WTC11 (cell line): Measurements from ENCODE around the gene PHKA1.

Source experiments
- IRF2 ChIP-seq: sonication (generic); formaldehyde crosslinking; IDR thresholded peaks from 2 replicates; pipeline ENCODE4 v1.8.0; 2022; ENCODE audit warnings: low read depth, missing genetic modification reagents, borderline replicate concordance
- NFYB ChIP-seq: sonication (generic); formaldehyde crosslinking; conservative IDR thresholded peaks from 2 replicates; pipeline ENCODE4 v1.8.0; 2022; ENCODE audit warnings: low read depth, missing genetic modification reagents
- NR2C2 ChIP-seq: sonication (generic); formaldehyde crosslinking; IDR thresholded peaks from 2 replicates; pipeline ENCODE4 v1.8.0; 2022; ENCODE audit warnings: mild to moderate bottlenecking, missing genetic modification reagents
- SMAD3 ChIP-seq: sonication (generic); formaldehyde crosslinking; IDR thresholded peaks from 2 replicates; pipeline ENCODE4 v1.8.0; 2022; ENCODE audit warnings: missing genetic modification reagents, mild to moderate bottlenecking, borderline replicate concordance
- ZNF121 ChIP-seq: sonication (generic); formaldehyde crosslinking; IDR thresholded peaks from 2 replicates; pipeline ENCODE4 v1.8.0; 2023; ENCODE audit warnings: missing genetic modification reagents
- TF ChIP-seq, protein P1 (sequence below): fragments of 200-600 bp; IDR thresholded peaks from 2 replicates; pipeline ENCODE4 v1.8.0; 2022; ENCODE audit warnings: antibody characterized with exemption
- TF ChIP-seq, protein P2 (sequence below): sonication (generic); formaldehyde crosslinking; IDR thresholded peaks from 2 replicates; pipeline ENCODE4 v1.8.1; 2023; ENCODE audit warnings: mild to moderate bottlenecking, moderate library complexity, missing genetic modification reagents
- TF ChIP-seq, protein P3 (sequence below): sonication (generic); formaldehyde crosslinking; IDR thresholded peaks from 2 replicates; pipeline ENCODE4 v1.8.1; 2023; ENCODE audit warnings: mild to moderate bottlenecking, missing genetic modification reagents, borderline replicate concordance

DNA sequence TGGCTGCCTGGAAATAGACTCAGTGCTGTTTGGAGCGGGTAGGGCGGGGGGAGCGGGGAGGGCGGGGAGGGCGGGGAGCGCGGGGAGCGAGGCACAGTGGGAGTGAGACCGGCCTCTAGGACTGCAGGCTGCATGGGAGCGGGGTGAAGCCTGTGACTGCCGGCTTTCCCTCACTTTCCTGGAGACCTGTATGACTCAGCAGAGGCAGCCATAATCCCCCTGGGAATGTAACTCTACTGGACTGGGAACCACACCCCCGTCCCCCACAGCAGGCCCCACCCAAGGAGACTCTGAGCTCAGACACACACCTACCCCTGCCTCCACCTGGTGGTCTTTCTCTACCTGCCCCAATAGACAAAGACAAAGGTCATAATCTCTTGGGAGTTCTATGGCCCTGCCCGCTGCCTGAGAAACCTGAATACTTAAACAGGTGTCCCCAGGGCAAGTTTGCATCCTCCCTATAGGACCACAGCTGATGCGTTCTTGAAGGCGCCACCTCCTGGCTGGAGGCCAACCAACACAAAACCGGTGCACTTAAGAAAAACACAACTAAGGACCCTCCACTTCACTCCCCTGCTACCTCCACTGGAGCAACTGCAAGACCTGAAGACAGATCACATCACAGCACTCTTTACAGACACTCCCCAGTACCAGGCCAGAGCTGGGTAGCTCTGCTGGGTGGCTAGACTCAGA, 159.5 kb downstream of the PHKA1 start:
- TF ChIP-seq, protein P1, sequence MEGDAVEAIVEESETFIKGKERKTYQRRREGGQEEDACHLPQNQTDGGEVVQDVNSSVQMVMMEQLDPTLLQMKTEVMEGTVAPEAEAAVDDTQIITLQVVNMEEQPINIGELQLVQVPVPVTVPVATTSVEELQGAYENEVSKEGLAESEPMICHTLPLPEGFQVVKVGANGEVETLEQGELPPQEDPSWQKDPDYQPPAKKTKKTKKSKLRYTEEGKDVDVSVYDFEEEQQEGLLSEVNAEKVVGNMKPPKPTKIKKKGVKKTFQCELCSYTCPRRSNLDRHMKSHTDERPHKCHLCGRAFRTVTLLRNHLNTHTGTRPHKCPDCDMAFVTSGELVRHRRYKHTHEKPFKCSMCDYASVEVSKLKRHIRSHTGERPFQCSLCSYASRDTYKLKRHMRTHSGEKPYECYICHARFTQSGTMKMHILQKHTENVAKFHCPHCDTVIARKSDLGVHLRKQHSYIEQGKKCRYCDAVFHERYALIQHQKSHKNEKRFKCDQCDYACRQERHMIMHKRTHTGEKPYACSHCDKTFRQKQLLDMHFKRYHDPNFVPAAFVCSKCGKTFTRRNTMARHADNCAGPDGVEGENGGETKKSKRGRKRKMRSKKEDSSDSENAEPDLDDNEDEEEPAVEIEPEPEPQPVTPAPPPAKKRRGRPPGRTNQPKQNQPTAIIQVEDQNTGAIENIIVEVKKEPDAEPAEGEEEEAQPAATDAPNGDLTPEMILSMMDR: no peak
- TF ChIP-seq NFYB (CRISPR knock-in tag) (no peak), SMAD3 (CRISPR knock-in tag) (no peak), IRF2 (CRISPR knock-in tag) (no peak), ZNF121 (CRISPR knock-in tag) (no peak), NR2C2 (CRISPR knock-in tag) (no peak)
- TF ChIP-seq, protein P2, sequence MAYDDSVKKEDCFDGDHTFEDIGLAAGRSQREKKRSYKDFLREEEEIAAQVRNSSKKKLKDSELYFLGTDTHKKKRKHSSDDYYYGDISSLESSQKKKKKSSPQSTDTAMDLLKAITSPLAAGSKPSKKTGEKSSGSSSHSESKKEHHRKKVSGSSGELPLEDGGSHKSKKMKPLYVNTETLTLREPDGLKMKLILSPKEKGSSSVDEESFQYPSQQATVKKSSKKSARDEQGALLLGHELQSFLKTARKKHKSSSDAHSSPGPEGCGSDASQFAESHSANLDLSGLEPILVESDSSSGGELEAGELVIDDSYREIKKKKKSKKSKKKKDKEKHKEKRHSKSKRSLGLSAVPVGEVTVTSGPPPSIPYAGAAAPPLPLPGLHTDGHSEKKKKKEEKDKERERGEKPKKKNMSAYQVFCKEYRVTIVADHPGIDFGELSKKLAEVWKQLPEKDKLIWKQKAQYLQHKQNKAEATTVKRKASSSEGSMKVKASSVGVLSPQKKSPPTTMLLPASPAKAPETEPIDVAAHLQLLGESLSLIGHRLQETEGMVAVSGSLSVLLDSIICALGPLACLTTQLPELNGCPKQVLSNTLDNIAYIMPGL (CRISPR knock-in tag): no peak
- TF ChIP-seq, protein P3, sequence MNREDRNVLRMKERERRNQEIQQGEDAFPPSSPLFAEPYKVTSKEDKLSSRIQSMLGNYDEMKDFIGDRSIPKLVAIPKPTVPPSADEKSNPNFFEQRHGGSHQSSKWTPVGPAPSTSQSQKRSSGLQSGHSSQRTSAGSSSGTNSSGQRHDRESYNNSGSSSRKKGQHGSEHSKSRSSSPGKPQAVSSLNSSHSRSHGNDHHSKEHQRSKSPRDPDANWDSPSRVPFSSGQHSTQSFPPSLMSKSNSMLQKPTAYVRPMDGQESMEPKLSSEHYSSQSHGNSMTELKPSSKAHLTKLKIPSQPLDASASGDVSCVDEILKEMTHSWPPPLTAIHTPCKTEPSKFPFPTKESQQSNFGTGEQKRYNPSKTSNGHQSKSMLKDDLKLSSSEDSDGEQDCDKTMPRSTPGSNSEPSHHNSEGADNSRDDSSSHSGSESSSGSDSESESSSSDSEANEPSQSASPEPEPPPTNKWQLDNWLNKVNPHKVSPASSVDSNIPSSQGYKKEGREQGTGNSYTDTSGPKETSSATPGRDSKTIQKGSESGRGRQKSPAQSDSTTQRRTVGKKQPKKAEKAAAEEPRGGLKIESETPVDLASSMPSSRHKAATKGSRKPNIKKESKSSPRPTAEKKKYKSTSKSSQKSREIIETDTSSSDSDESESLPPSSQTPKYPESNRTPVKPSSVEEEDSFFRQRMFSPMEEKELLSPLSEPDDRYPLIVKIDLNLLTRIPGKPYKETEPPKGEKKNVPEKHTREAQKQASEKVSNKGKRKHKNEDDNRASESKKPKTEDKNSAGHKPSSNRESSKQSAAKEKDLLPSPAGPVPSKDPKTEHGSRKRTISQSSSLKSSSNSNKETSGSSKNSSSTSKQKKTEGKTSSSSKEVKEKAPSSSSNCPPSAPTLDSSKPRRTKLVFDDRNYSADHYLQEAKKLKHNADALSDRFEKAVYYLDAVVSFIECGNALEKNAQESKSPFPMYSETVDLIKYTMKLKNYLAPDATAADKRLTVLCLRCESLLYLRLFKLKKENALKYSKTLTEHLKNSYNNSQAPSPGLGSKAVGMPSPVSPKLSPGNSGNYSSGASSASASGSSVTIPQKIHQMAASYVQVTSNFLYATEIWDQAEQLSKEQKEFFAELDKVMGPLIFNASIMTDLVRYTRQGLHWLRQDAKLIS (CRISPR knock-in tag): no peak
